ENCODE measurements around the gene PEX19.
"Not testable (repeated sequence)": the region's sequence is repeated elsewhere in the genome, so short reads cannot be mapped to it uniquely, and the experiment has no call there.

The PEX19 gene, protein sequence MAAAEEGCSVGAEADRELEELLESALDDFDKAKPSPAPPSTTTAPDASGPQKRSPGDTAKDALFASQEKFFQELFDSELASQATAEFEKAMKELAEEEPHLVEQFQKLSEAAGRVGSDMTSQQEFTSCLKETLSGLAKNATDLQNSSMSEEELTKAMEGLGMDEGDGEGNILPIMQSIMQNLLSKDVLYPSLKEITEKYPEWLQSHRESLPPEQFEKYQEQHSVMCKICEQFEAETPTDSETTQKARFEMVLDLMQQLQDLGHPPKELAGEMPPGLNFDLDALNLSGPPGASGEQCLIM

DNA sequence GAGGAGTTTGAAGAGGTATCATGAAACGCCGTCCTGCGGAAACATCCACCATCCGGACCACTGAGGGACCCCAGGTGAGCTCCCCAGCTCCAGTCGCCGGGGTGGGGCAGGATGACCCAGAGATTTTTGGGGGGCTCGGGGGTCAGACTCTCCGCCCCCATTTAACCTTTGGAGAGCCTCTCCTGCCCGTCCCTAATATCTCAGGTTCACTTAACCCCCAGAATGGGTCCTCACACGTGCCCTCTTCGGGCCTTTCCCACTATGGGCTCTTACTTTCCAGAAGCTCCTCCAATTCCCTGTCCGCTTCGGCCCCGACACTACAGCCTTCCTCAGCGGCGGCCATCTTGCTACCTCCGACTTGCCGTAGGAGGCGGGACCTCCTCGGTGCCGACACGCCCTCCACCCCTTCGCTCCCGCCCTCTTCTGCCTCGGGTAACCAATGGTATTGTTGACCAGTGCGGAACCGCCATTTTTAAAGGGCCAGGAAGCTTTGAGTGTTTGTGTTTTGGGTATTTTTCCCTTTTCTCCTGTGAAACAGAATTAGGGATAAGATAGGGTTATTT, at the start of gene PEX19:
PEX19 (minus strand) TSS at position 352 of the 563 bp plus-strand sequence; CDS start at position 343, 9 bp downstream.
- peak; percentile 95 for DNase-seq (ENCODE audit: low spot score)

DNA sequence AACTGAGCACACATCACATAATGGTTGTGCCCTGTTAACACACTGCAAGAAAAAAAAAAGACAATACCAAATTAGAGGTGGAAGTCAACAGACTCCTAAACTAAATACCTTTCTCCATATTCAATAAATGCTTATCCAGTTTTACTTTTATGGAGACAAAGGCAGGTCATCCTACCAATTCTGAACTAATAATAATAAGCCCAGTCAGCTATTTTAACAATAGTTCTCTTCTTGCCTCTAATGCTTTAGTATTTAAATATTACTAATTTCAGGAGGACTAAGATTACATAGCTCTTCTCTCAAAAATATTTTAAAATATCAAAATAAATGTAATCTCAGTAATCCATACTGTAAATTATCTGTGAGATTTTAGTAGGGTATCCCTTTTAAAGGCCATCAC, 47.6 kb upstream of the PEX19 start:
- DNase-seq (ENCODE audit: low spot score) = no peak

DNA sequence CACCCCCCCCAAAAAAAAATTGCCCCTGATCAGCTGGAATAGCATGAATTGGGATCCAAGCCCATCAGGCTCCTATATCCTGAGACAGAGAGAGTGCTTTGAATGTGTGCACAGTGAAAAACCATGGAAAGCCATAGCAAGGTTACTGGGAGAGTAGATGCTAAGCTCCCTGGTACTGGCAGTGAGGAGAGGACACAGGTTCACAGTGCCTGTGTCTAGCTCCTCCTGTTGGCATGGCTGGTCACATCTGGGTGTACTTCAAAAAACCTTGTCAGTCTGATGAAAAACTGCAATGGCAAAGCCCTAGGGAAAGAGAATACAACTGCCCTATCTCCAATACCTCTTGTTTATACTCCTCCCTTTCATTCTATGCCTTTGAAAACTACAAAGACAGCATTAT, 45.2 kb upstream of the PEX19 start:
- DNase-seq (ENCODE audit: low spot score) = no peak

DNA sequence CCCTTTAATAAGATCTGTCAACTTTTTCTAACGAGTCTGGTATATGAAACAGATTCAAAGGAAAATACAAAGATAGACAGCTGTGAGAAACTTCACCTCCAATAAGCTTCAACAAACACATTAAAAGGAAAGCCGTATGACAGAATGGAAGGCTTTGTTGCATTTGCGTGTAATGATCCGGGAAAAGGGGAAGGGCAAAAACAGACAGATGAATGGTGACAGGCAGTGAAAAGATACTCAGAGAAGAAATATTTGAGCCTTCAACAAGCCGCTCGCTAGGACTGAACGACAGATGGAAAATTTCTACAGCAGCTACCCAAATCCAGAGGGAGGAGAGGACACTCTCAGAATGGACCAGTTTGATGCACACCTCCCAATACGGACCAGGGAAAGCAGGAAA, 43.3 kb upstream of the PEX19 start:
- DNase-seq (ENCODE audit: low spot score) = no peak

DNA sequence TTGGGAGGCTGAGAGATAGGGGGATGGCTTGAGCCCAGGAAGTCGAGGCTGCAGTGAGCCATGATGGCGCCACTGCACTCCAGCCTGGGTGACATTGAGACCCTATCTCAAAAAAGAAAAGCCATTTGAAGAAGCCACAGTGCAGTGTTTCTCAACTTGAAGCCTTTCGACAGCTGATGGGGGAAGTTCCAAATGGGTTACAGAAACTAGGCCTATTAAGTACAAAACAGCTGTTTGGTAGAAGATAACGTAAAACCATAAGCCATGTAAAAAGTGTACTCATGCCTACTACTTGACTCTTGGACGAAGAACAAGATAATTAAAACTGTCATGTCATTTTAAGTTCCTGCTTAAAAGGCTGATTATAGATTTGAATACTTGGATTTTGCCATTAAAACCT, 41.5 kb upstream of the PEX19 start:
- DNase-seq (ENCODE audit: low spot score) = no peak

DNA sequence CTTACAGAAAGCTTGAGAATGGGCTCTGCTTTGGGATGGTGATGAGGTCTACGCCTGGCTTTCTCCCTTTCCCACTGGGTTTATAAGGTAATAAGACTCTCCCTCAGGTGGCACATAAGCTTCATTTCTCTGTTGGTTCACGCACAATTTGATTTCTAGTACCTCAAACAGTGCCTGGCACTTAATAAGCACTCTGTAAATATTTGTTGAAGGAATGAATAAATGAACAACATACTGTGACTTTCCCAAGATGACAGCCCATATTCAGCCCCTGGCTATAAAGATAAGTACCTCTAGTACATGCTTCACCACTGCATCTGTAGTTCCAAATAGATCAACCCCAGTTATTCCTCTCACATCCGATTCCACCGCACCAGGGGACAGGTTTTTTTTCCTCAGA, 40.3 kb upstream of the PEX19 start:
- DNase-seq (ENCODE audit: low spot score) = no peak

DNA sequence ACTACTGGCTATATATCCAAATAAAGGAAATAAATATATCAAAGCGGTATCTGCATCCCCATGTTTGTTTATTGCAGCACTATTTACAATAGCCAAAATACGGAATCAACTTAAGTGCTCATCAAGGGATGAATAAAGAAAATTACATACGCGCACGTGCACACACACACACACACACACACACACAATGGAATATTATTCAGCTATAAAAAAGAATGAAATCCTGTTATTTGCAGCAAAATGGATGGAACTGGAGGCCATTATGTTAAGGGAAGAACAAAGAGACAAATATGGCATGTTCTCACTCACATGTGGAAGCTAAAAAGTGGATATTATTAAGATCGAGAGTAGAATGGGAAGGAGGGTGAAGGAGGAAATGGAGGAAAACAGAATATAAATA, 37.9 kb upstream of the PEX19 start:
- DNase-seq (ENCODE audit: low spot score) = no peak

DNA sequence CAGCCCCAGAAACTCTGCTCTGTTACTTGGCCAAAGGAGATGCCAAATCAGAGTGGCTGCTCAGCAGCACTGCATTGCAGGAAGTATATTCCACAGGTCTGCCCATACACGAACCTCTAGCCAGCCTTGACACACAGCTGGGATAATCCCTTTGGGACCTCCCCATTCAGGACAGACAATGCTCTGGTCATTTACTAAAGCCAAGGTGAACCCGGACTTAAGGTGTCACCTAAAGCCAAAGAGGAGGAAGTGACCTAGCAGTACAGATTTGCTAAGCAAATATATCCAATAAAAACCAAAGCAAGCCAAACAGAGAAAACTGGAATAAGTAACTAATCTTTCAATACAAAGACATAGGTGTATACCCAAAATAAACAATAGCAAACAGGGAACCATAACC, 30.4 kb upstream of the PEX19 start:
- DNase-seq (ENCODE audit: low spot score) = no peak

DNA sequence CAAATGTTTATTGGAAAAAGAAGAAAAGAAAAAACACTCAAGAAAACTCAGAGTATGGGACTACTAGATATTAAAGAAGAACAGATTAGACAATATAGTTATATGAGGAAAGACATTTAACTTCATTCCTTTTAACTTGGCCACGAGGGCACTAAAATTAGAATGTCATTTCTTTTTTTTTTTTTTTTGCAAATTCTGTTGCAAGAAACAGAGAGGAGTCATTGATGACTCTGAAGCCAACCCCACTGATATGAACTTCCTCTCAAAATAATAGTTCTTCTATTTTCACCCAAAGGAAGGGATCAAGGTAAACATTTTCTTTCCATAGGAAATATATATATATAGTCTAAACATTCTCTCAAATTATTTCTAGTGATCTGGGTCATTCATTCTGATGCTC, 24.6 kb upstream of the PEX19 start:
- no peak for DNase-seq (ENCODE audit: low spot score)

DNA sequence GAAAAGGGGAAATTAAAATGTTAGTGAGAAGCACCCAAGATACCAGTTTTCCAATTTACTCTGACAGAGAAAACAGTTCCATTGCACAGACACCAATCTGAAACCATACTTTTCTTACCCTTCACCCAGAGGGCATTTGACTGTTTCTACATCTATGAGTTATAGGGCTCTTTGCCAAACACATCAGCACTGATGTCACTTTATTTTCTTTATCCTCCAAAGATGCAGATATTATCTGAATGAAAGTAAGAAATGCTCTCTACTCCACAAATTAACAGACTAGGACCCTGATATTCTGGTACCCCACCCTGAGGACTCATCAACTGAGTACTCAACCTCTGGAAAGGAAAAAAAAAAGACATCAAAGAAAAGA, 24.2 kb upstream of the PEX19 start:
- DNase-seq (ENCODE audit: low spot score) = peak; percentile 17

DNA sequence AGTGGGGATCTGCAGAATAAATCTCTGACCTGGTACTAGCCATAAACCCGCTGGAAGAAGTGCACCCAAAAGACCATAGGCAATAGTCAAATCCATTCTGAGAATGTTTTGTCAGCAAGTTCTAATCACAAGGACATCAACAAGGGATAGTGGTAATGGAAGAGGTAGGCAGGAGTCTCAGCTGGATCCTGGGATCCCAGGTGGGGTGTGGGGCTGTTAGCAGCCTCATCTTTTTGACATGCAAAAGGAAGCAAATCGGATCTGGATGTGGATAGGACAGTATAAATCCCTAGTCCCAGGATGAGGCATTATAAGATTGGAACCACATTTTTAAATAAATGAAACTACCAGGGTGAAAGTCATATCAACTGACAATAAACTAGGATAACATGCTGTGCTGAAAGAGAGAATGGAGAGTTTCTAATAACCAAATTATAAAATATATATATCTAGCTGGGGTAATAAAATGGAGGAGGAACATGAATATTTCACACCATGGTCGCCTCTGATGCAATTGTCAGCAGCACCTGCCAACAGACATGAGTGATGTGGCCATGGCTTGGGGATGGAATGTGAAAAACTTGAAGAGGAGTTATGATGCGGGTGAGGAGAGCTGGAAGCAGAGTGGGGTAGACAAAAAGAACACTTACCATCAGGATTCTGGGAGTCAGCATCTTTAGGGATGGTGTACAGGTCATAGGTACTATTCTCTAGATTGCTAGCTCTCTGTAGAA, 23.7 kb upstream of the PEX19 start:
- DNase-seq (ENCODE audit: low spot score) = no peak

DNA sequence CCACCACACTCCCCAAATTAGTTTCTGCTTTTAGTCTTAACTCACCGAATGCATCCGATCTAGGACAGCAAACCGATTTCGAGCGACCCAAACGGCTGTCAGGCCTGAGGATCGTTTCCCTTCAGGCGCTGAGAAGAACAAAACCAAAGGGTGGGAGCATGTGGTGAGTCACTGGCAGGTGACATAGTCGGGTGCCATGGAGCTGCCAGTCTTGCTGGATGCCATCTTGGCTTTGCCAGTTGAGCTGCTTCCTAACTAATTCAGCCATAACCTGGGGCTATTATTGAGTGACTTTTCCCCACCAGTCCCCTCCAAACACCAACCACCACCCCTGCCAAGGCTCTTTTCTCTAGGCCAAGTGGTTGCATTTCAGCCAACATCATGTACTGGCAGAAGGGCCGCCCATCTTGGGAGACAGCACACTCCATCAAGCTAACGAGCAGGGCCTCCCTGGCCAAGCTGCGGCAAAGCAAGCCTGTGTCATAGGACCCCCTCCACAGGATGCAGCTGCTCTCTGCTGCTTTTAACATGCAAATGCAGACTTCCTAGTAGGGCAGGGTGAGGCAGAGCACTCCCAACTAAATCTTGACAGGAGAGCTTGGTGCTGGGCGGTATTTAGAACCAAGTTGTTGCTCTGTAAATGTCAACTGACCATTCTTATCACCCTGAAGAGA, 22.3 kb upstream of the PEX19 start:
- no peak for DNase-seq (ENCODE audit: low spot score)

DNA sequence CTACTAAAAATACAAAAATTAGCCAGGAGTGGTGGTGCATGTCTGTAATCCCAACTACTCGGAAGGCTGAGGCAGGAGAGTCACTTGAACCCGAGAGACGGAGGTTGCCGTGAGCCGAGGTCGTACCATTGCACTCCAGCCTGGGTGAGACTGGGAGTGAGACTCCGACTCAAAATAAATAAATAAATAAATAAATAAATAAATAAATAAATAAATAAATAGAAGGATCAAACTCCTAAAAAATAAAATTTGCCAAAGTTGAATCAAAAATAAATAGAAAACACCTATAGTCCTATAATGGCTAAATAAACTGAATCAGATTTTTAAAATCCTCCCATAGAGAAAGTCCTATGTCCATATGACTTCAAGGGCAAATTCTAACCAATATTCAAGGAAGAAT, 15.2 kb upstream of the PEX19 start:
- no peak for DNase-seq (ENCODE audit: low spot score)

DNA sequence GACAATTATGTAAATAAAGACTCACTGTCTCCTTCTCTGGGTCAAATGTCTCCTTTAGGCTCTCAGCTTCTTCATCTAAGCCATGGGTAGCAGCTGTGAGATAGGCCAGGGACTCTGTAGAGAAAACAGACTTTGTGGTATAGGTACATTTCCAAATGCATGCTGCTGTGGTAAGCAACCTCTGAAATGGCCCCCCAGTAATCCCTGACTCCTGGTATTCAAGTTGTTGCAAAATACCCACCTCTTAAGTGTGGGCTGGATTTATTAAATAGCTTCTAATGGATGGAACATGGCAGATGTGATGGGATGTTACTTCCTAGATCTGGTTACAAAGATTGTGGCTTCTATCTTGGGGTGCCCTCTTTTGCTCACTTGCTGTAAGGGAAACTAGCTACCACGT, 11.1 kb upstream of the PEX19 start:
- no peak for DNase-seq (ENCODE audit: low spot score)

DNA sequence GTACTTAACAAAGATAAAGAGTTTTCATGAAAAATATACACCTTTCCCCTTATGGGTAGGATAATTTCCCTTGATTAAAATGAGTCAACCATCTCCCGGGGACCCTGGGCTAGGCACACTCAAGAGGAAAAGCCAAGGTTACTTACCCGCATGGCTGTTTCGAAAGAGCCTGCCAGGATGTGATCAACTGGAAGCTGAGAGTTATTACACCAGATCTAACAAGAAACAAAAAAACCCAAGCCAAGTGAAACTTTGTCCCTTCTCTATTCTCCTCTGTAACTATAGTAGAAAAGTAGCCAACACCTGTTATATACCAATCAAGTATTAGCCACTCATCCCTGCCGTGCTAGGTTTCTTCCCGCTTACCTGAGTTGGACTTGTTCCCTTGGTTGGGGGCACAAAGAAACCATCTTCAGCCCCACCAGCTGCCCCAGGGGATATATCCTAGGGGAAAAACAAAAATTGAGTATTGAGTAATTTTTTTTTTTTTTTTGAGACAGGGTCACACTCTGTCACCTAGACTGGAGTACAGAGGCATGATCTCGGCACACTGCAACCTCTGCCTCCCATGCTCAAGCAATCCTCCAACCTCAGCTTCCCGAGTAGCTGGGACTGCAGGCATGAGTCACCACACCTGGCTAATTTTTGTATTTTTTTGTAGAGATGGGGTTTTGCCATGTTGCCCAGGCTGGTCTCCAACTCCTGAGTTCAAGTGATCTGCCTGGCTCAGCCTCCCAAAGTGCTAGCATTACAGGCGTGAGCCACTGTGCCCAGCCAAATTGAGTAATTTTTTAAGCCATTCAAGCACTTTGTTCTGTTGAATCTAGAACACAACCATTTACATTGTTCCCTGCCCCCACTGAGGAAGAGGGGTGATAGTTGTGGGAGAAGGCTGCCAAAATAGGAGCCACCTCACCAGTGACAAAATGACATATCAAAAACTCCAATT, 8.4 kb upstream of the PEX19 start:
- no peak for DNase-seq (ENCODE audit: low spot score)

DNA sequence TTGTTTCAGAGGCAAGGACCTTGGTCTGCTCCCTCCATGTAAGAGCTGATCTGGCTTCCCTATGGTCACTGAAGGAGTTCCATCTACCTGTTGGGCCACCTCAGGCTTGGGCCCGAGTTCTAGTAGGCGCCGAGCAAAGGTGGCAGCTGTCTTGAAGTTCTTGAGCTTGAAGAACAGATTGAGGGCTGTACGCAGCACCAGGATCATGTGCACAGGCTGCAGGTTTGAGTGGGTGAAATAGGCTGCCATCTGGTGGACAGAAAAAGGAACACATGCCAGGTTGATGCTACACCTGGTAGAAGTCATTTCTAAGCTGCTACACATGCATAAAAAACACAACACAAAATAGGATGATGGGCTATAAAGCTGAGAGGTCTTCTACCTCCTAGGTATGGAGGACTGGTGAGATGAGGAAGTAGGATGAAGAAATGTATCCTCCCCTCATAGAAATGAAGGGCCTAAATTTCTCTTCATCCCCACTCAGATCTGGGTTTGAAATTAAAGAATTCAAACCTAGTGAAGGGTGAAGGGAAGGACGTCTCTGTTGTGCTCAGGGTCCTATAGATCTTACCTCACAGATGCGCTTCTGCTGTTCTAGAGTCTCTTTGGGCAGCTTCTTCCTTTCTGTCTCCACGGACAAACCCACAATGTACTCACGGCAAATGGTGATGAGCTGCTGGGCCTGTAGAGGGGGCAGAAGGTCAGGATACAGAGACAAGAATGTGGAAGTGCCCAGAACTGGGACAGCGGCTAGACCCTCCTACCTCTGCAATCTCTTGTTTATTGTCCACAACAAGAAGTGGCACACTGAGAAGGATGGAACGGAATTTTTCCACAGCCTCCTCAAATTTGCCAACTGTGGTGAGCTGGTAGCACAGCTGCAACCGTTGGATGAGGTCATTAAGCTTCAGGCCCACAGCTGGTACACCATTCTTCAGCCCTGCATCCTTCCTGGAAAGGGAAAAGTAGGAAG, 6.6 kb upstream of the PEX19 start:
- DNase-seq (ENCODE audit: low spot score) = peak; percentile 50

DNA sequence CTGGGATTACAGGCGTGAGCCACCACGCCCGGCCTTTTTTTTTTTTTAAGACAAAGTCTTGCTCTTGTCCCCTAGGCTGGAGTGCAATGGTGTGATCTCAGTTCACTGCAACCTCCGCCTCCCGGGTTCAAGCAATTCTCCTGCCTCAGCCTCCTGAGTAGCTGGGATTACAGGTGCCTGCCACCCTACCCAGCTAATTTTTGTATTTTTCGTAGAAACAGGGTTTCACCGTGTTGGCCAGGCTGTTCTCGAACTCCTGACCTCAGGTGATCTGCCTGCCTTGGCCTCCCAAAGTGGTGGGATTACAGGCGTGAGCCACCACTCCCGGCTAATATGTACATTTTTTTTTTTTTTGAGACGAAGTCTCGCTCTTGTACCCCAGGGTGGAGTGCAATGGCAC, 2.8 kb upstream of the PEX19 start:
- DNase-seq (ENCODE audit: low spot score) = not testable (repeated sequence)

DNA sequence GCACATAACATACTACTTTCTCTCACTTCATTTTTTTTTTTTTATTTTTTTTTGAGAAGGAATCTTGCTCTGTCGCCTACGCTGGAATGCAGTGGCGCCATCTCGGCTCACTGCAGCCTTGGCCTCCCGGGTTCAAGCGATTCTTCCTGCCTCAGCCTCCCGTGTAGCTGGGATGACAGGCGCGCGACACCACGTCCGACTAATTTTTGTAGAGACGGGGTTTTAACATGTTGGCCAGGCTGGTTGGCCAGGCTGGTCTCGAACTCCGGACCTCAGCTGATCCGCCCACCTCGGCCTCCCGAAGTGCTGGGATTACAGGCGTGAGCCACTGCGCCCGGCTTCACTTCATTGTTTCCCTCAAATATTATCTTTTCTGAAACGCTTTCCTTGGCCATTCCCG, 573 bp upstream of the PEX19 start:
- DNase-seq (ENCODE audit: low spot score) = no peak

DNA sequence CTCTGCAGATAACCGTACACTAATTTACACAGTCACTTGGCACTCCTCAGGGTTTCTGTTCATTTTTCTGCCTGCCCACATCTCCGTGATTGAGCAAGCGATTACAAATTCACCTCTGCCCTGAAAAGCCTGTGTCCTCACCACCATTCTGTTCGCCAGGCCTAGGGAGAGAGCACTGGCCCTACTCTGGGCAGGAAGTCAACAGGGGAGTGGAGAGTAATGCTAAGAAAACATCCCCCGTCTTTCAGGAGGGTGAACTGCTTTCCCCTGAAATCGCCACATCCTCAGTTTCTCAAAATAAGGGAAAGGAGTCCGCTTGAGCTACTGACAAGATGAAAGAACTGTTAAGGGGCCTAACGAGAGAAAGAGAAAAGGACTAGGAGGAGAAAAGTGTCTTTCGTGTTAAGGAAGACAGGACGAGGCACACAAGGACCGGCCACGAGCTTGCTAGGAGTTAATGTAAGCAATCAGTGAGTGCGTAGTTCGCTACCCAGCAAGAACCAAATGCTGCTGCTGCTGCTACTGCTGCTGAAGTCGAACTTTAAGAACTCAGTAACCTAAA, 632 bp downstream of the PEX19 start:
- DNase-seq (ENCODE audit: low spot score) = peak; percentile 64

DNA sequence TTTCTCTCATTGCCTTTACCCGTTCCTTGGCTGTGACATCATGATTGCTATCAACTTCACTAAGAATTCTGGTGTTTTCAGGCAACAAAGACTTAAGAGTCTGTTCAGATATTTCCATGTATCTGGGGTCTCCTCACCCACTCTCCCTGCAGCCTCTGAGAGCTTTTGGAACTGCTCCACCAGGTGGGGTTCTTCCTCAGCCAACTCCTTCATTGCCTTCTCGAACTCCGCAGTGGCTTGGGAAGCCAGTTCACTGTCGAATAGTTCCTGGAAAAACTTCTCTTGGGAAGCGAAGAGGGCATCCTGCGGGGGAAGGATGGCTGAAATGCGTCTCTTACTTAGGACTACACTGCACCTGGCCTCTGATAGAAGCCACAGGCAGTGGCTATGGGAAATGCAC, 2.1 kb downstream of the PEX19 start:
- DNase-seq (ENCODE audit: low spot score) = no peak

Data from AG08396 (cell line).